ENCODE data around the gene KIN.

KIN gene

GRCh38 chr10:7808686-7809267, 21.0 kb upstream of the KIN start:
- Histone ChIP-seq H2AK5ac (ENCODE audit: low read length) (no peak overlapping the region), H3K79me2 (ENCODE audit: control insufficient read depth, insufficient read depth, low read length) (no peaks in the 10 kb centered on the region), H3K4me3 (ENCODE audit: low read length) (no peak overlapping the region), H3K4ac (ENCODE audit: low read depth, low read length) (no peak overlapping the region), H3K4me2 (ENCODE audit: low read length) (no peak overlapping the region), H3K27me3 (ENCODE audit: insufficient read depth, low read length, poor library complexity) (no peaks in the 10 kb centered on the region), H2BK120ac (ENCODE audit: low read depth, low read length) (no peak overlapping the region), H3K4me1 (ENCODE audit: control insufficient read depth, low read depth, low read length) (no peaks in the 10 kb centered on the region), H4K5ac (ENCODE audit: low read length) (no peak overlapping the region), H4K8ac (ENCODE audit: low read depth, low read length) (no peak overlapping the region), H3K56ac (ENCODE audit: low read length) (no peak overlapping the region), H3K9ac (ENCODE audit: low read length) (no peak overlapping the region), H3K18ac (ENCODE audit: low read length) (no peak overlapping the region), H3K79me1 (ENCODE audit: low read length) (peaks cover 2% of the 10 kb centered on the region), H3K36me3 (ENCODE audit: control insufficient read depth, insufficient read depth, low read length) (peaks cover 1% of the 10 kb centered on the region), H3K23ac (ENCODE audit: low read length) (no peak overlapping the region), H2BK5ac (ENCODE audit: low read length) (no peak overlapping the region), H3K27ac (ENCODE audit: low read depth, low read length) (no peak overlapping the region), H2BK15ac (replicated peaks; ENCODE audit: low read depth) (no peak overlapping the region)
- no CpG with 5 or more reads among the region's 4 CpGs for WGBS (ENCODE audit: extremely low coverage, insufficient coverage, low lambda C conversion rate)
- no peak for DNase-seq

GRCh38 chr10:7804741-7805140, 16.9 kb upstream of the KIN start:
- peaks cover 4% of the 10 kb centered on the region for H3K36me3 ChIP-seq (ENCODE audit: control insufficient read depth, insufficient read depth, low read length)
- no peak overlapping the region for H3K4me2 ChIP-seq (ENCODE audit: low read length)
- no peak overlapping the region for H3K56ac ChIP-seq (ENCODE audit: low read length)
- H2BK15ac ChIP-seq (replicated peaks; ENCODE audit: low read depth) = no peak overlapping the region
- no peak overlapping the region for H3K4me3 ChIP-seq (ENCODE audit: low read length)
- no peak overlapping the region for H2BK5ac ChIP-seq (ENCODE audit: low read length)
- H3K4me1 ChIP-seq (ENCODE audit: control insufficient read depth, low read depth, low read length) = no peaks in the 10 kb centered on the region
- H3K18ac ChIP-seq (ENCODE audit: low read length) = no peak overlapping the region
- no peak overlapping the region for H3K23ac ChIP-seq (ENCODE audit: low read length)
- H3K79me2 ChIP-seq (ENCODE audit: control insufficient read depth, insufficient read depth, low read length) = no peaks in the 10 kb centered on the region
- no peak overlapping the region for H3K9ac ChIP-seq (ENCODE audit: low read length)
- no peak for DNase-seq
- H2BK120ac ChIP-seq (ENCODE audit: low read depth, low read length) = no peak overlapping the region
- H3K79me1 ChIP-seq (ENCODE audit: low read length) = peaks cover 2% of the 10 kb centered on the region
- H2AK5ac ChIP-seq (ENCODE audit: low read length) = no peak overlapping the region
- no CpG with 5 or more reads among the region's 2 CpGs for WGBS (ENCODE audit: extremely low coverage, insufficient coverage, low lambda C conversion rate)
- H3K27ac ChIP-seq (ENCODE audit: low read depth, low read length) = no peak overlapping the region
- no peaks in the 10 kb centered on the region for H3K27me3 ChIP-seq (ENCODE audit: insufficient read depth, low read length, poor library complexity)
- no peak overlapping the region for H4K5ac ChIP-seq (ENCODE audit: low read length)
- no peak overlapping the region for H4K8ac ChIP-seq (ENCODE audit: low read depth, low read length)
- H3K4ac ChIP-seq (ENCODE audit: low read depth, low read length) = no peak overlapping the region

GRCh38 chr10:7804216-7804615, 16.4 kb upstream of the KIN start:
- Histone ChIP-seq H2AK5ac (ENCODE audit: low read length) (no peak overlapping the region), H4K8ac (ENCODE audit: low read depth, low read length) (no peak overlapping the region), H2BK120ac (ENCODE audit: low read depth, low read length) (no peak overlapping the region), H3K18ac (ENCODE audit: low read length) (no peak overlapping the region), H3K23ac (ENCODE audit: low read length) (no peak overlapping the region), H2BK5ac (ENCODE audit: low read length) (no peak overlapping the region), H3K56ac (ENCODE audit: low read length) (no peak overlapping the region), H3K4me3 (ENCODE audit: low read length) (no peak overlapping the region), H3K4ac (ENCODE audit: low read depth, low read length) (no peak overlapping the region), H4K5ac (ENCODE audit: low read length) (no peak overlapping the region), H3K36me3 (ENCODE audit: control insufficient read depth, insufficient read depth, low read length) (peaks cover 8% of the 10 kb centered on the region), H3K27me3 (ENCODE audit: insufficient read depth, low read length, poor library complexity) (no peaks in the 10 kb centered on the region), H3K79me2 (ENCODE audit: control insufficient read depth, insufficient read depth, low read length) (no peaks in the 10 kb centered on the region), H3K79me1 (ENCODE audit: low read length) (peaks cover 2% of the 10 kb centered on the region), H3K27ac (ENCODE audit: low read depth, low read length) (no peak overlapping the region), H3K4me2 (ENCODE audit: low read length) (no peak overlapping the region), H2BK15ac (replicated peaks; ENCODE audit: low read depth) (no peak overlapping the region), H3K9ac (ENCODE audit: low read length) (no peak overlapping the region), H3K4me1 (ENCODE audit: control insufficient read depth, low read depth, low read length) (no peaks in the 10 kb centered on the region)
- DNase-seq = no peak
- whole genome bisulfite sequencing (ENCODE audit: extremely low coverage, insufficient coverage, low lambda C conversion rate) = no CpG with 5 or more reads among the region's 6 CpGs

GRCh38 chr10:7802606-7803005, 14.8 kb upstream of the KIN start:
- no peak overlapping the region for H3K4me2 ChIP-seq (ENCODE audit: low read length)
- no peak overlapping the region for H2AK5ac ChIP-seq (ENCODE audit: low read length)
- peaks cover 2% of the 10 kb centered on the region for H3K79me1 ChIP-seq (ENCODE audit: low read length)
- H3K56ac ChIP-seq (ENCODE audit: low read length) = no peak overlapping the region
- WGBS (ENCODE audit: extremely low coverage, insufficient coverage, low lambda C conversion rate) = no CpG with 5 or more reads among the region's 4 CpGs
- H2BK120ac ChIP-seq (ENCODE audit: low read depth, low read length) = no peak overlapping the region
- H3K36me3 ChIP-seq (ENCODE audit: control insufficient read depth, insufficient read depth, low read length) = peaks cover 10% of the 10 kb centered on the region
- H3K23ac ChIP-seq (ENCODE audit: low read length) = no peak overlapping the region
- no peaks in the 10 kb centered on the region for H3K79me2 ChIP-seq (ENCODE audit: control insufficient read depth, insufficient read depth, low read length)
- no peak overlapping the region for H3K4me3 ChIP-seq (ENCODE audit: low read length)
- no peak overlapping the region for H3K27ac ChIP-seq (ENCODE audit: low read depth, low read length)
- H2BK15ac ChIP-seq (replicated peaks; ENCODE audit: low read depth) = no peak overlapping the region
- no peak overlapping the region for H2BK5ac ChIP-seq (ENCODE audit: low read length)
- H3K27me3 ChIP-seq (ENCODE audit: insufficient read depth, low read length, poor library complexity) = no peaks in the 10 kb centered on the region
- no peaks in the 10 kb centered on the region for H3K4me1 ChIP-seq (ENCODE audit: control insufficient read depth, low read depth, low read length)
- DNase-seq = no peak
- no peak overlapping the region for H3K4ac ChIP-seq (ENCODE audit: low read depth, low read length)
- H4K8ac ChIP-seq (ENCODE audit: low read depth, low read length) = no peak overlapping the region
- H3K9ac ChIP-seq (ENCODE audit: low read length) = no peak overlapping the region
- H4K5ac ChIP-seq (ENCODE audit: low read length) = no peak overlapping the region
- no peak overlapping the region for H3K18ac ChIP-seq (ENCODE audit: low read length)

- peaks cover 13% of the 10 kb centered on the region for H3K36me3 ChIP-seq (ENCODE audit: control insufficient read depth, insufficient read depth, low read length)
- no peak overlapping the region for H2AK5ac ChIP-seq (ENCODE audit: low read length)
- H3K4ac ChIP-seq (ENCODE audit: low read depth, low read length) = no peak overlapping the region
- no peak overlapping the region for H2BK120ac ChIP-seq (ENCODE audit: low read depth, low read length)
- no peak overlapping the region for H4K5ac ChIP-seq (ENCODE audit: low read length)
- H3K27me3 ChIP-seq (ENCODE audit: insufficient read depth, low read length, poor library complexity) = no peaks in the 10 kb centered on the region
- DNase-seq = peak; percentile 22
- H4K8ac ChIP-seq (ENCODE audit: low read depth, low read length) = no peak overlapping the region
- H3K4me1 ChIP-seq (ENCODE audit: control insufficient read depth, low read depth, low read length) = no peaks in the 10 kb centered on the region
- peaks cover 11% of the 10 kb centered on the region for H3K79me1 ChIP-seq (ENCODE audit: low read length)
- H2BK5ac ChIP-seq (ENCODE audit: low read length) = no peak overlapping the region
- WGBS (ENCODE audit: extremely low coverage, insufficient coverage, low lambda C conversion rate) = no CpG with 5 or more reads among the region's 6 CpGs
- H3K18ac ChIP-seq (ENCODE audit: low read length) = no peak overlapping the region
- no peak overlapping the region for H2BK15ac ChIP-seq (replicated peaks; ENCODE audit: low read depth)
- H3K27ac ChIP-seq (ENCODE audit: low read depth, low read length) = no peak overlapping the region
- no peak overlapping the region for H3K23ac ChIP-seq (ENCODE audit: low read length)
- no peak overlapping the region for H3K9ac ChIP-seq (ENCODE audit: low read length)
- H3K56ac ChIP-seq (ENCODE audit: low read length) = no peak overlapping the region
- no peak overlapping the region for H3K4me3 ChIP-seq (ENCODE audit: low read length)
- H3K4me2 ChIP-seq (ENCODE audit: low read length) = no peak overlapping the region
- H3K79me2 ChIP-seq (ENCODE audit: control insufficient read depth, insufficient read depth, low read length) = peaks cover 19% of the 10 kb centered on the region
Measured at GRCh38 chr10:7797582-7797981, 9.8 kb upstream of the KIN start.

GRCh38 chr10:7795605-7796004, 7.8 kb upstream of the KIN start:
- peaks cover 10% of the 10 kb centered on the region for H3K36me3 ChIP-seq (ENCODE audit: control insufficient read depth, insufficient read depth, low read length)
- no peak overlapping the region for H3K27ac ChIP-seq (ENCODE audit: low read depth, low read length)
- peak; percentile 86 for DNase-seq
- H4K8ac ChIP-seq (ENCODE audit: low read depth, low read length) = no peak overlapping the region
- H3K4me2 ChIP-seq (ENCODE audit: low read length) = no peak overlapping the region
- no peak overlapping the region for H2BK5ac ChIP-seq (ENCODE audit: low read length)
- H3K27me3 ChIP-seq (ENCODE audit: insufficient read depth, low read length, poor library complexity) = no peaks in the 10 kb centered on the region
- H3K4me1 ChIP-seq (ENCODE audit: control insufficient read depth, low read depth, low read length) = no peaks in the 10 kb centered on the region
- no peak overlapping the region for H3K18ac ChIP-seq (ENCODE audit: low read length)
- no peak overlapping the region for H3K23ac ChIP-seq (ENCODE audit: low read length)
- H2BK120ac ChIP-seq (ENCODE audit: low read depth, low read length) = no peak overlapping the region
- H3K4ac ChIP-seq (ENCODE audit: low read depth, low read length) = no peak overlapping the region
- H3K79me2 ChIP-seq (ENCODE audit: control insufficient read depth, insufficient read depth, low read length) = peaks cover 30% of the 10 kb centered on the region
- no peak overlapping the region for H3K4me3 ChIP-seq (ENCODE audit: low read length)
- no peak overlapping the region for H3K9ac ChIP-seq (ENCODE audit: low read length)
- no peak overlapping the region for H2BK15ac ChIP-seq (replicated peaks; ENCODE audit: low read depth)
- H2AK5ac ChIP-seq (ENCODE audit: low read length) = no peak overlapping the region
- WGBS (ENCODE audit: extremely low coverage, insufficient coverage, low lambda C conversion rate) = no CpG with 5 or more reads among the region's 4 CpGs
- peaks cover 17% of the 10 kb centered on the region for H3K79me1 ChIP-seq (ENCODE audit: low read length)
- H4K5ac ChIP-seq (ENCODE audit: low read length) = no peak overlapping the region
- H3K56ac ChIP-seq (ENCODE audit: low read length) = no peak overlapping the region
